SK-N-SH treated with all-trans-retinoic acid at 6 μM for 48 hours (cell line): ENCODE data around the gene ATL1.

Experiments used
- BACH2 ChIP-seq: fragments of 250-450 bp; sonication (Bioruptor Pico); IDR thresholded peaks from 2 replicates; pipeline ENCODE4 v1.9.0; 2021; ENCODE audit warnings: mild to moderate bottlenecking, borderline replicate concordance
- CSDC2 ChIP-seq: fragments of 250-450 bp; sonication (Bioruptor Pico); IDR thresholded peaks from 2 replicates; pipeline ENCODE4 v1.5.0; 2020; ENCODE audit warnings: mild to moderate bottlenecking, moderate library complexity
- CSRNP3 ChIP-seq: fragments of 250-450 bp; sonication (Bioruptor Pico); IDR thresholded peaks from 2 replicates; pipeline ENCODE4 v1.5.1; 2021; ENCODE audit warnings: mild to moderate bottlenecking, moderate library complexity
- GLIS3 ChIP-seq: fragments of 250-450 bp; sonication (Bioruptor Pico); IDR thresholded peaks from 2 replicates; pipeline ENCODE4 v1.5.0; 2020; ENCODE audit warnings: mild to moderate bottlenecking, moderate library complexity
- OSR1 ChIP-seq: fragments of 250-450 bp; sonication (Bioruptor Pico); IDR thresholded peaks from 2 replicates; pipeline ENCODE4 v1.8.0; 2022; ENCODE audit warnings: moderate library complexity, mild to moderate bottlenecking, inconsistent platforms
- PATZ1 ChIP-seq: fragments of 250-450 bp; sonication (Bioruptor Pico); IDR thresholded peaks from 2 replicates; pipeline ENCODE4 v1.8.0; 2020; ENCODE audit warnings: mild to moderate bottlenecking, moderate library complexity, borderline replicate concordance
- PPARA ChIP-seq: fragments of 250-450 bp; sonication (Bioruptor Pico); IDR thresholded peaks from 2 replicates; pipeline ENCODE4 v1.5.0; 2020; ENCODE audit warnings: mild to moderate bottlenecking, borderline replicate concordance
- ZC3H10 ChIP-seq: fragments of 250-450 bp; sonication (Bioruptor Pico); IDR thresholded peaks from 2 replicates; pipeline ENCODE4 v1.5.1; 2021; ENCODE audit warnings: mild to moderate bottlenecking, moderate library complexity
- TF ChIP-seq, protein P1 (sequence below): fragments of 250-450 bp; sonication (Bioruptor Pico); IDR thresholded peaks from 2 replicates; pipeline ENCODE4 v1.8.0; 2021; ENCODE audit warnings: low read depth, mild to moderate bottlenecking, moderate library complexity, borderline replicate concordance

GRCh38 chr14:50512463-50512862 lies 47.5 kb upstream of the ATL1 start:
- TF ChIP-seq ZC3H10 (no peak), PATZ1 (no peak), CSRNP3 (no peak), OSR1 (CRISPR knock-in tag) (no peak), CSDC2 (CRISPR knock-in tag) (no peak), GLIS3 (CRISPR knock-in tag) (no peak), BACH2 (no peak), PPARA (CRISPR knock-in tag) (no peak)
- TF ChIP-seq, protein P1, sequence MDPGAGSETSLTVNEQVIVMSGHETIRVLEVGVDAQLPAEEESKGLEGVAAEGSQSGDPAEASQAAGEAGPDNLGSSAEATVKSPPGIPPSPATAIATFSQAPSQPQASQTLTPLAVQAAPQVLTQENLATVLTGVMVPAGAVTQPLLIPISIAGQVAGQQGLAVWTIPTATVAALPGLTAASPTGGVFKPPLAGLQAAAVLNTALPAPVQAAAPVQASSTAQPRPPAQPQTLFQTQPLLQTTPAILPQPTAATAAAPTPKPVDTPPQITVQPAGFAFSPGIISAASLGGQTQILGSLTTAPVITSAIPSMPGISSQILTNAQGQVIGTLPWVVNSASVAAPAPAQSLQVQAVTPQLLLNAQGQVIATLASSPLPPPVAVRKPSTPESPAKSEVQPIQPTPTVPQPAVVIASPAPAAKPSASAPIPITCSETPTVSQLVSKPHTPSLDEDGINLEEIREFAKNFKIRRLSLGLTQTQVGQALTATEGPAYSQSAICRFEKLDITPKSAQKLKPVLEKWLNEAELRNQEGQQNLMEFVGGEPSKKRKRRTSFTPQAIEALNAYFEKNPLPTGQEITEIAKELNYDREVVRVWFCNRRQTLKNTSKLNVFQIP (CRISPR knock-in tag) = no peak
